NCI-H69 (cell line): ENCODE measurements around the gene CCND1.

Experiments used
- DNase-seq: peaks from one replicate; lab custom pipeline; 2025; lab: John Stamatoyannopoulos, UW

CCND1 gene

DNA sequence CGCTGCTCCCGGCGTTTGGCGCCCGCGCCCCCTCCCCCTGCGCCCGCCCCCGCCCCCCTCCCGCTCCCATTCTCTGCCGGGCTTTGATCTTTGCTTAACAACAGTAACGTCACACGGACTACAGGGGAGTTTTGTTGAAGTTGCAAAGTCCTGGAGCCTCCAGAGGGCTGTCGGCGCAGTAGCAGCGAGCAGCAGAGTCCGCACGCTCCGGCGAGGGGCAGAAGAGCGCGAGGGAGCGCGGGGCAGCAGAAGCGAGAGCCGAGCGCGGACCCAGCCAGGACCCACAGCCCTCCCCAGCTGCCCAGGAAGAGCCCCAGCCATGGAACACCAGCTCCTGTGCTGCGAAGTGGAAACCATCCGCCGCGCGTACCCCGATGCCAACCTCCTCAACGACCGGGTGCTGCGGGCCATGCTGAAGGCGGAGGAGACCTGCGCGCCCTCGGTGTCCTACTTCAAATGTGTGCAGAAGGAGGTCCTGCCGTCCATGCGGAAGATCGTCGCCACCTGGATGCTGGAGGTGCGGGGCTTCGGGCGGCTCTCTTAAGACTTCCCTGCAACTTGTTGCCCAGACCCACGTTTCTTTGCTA lies at the start of gene CCND1:
TSS of gene CCND1 (plus strand) at position 162 of the 587 bp plus-strand sequence. CDS start at position 320, 158 bp downstream.
- peak; percentile 85 for DNase-seq

DNA sequence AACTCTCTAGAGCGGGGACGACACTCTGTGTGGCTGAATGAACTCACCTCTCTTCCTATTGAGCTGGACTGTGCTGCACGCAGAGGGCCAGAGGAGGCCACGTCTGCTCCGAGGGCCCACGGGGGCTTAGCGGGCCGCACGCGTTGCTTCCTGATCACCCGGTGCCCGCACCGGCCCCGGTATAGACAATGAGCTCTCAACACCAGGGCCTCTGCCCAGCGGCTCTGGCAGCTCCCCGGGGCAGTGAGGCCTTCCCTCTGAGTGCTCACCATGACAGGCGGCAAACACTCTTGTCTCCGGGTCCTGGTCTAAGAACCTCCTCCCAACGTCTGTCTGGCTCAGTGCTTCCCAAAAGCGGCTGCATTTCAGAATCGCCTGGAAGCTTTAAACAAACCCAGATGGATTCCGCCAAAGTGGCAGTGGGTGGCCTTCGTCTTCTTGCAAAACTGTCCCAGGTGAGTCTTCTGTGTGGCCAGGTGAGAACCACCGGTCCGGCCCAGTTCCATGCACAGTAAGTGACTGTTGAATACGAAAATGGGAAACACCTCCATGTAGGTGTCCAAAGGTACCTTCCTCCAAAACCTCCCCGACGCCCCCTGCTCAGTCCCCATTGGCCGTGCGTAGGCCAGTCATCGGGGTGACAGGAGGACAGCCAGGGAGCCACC lies 47.8 kb upstream of the CCND1 start:
- no peak for DNase-seq

GRCh38 chr11:69593851-69594250 lies 47.1 kb upstream of the CCND1 start:
- no peak for DNase-seq

GRCh38 chr11:69594481-69594880 lies 46.5 kb upstream of the CCND1 start:
- no peak for DNase-seq

- DNase-seq, result no peak
Observed at GRCh38 chr11:69595805-69596665, 44.9 kb upstream of the CCND1 start.

DNA sequence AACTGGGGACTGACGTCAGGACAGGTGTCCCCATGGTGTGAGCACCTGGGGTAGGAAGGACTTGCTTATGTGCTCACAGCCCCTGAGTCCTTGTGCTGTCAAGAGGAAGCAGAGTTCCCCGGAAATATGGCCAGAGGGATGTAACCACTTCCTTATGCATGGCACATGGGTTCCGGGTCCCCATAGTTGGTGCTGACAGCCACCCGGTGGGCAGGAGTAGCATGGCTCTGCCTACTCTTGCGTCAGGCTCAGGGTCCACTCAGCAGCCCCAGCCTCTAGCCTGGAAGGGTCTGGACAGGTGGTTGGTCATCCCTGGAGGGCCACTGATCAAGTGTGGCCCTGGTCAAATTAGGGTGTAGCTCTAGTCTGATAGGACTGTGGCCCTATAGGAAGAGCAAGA lies 42.8 kb upstream of the CCND1 start:
- no peak for DNase-seq

GRCh38 chr11:69599502-69599901 lies 41.5 kb upstream of the CCND1 start:
- no peak for DNase-seq

GRCh38 chr11:69600001-69600400 lies 41.0 kb upstream of the CCND1 start:
- no peak for DNase-seq

DNA sequence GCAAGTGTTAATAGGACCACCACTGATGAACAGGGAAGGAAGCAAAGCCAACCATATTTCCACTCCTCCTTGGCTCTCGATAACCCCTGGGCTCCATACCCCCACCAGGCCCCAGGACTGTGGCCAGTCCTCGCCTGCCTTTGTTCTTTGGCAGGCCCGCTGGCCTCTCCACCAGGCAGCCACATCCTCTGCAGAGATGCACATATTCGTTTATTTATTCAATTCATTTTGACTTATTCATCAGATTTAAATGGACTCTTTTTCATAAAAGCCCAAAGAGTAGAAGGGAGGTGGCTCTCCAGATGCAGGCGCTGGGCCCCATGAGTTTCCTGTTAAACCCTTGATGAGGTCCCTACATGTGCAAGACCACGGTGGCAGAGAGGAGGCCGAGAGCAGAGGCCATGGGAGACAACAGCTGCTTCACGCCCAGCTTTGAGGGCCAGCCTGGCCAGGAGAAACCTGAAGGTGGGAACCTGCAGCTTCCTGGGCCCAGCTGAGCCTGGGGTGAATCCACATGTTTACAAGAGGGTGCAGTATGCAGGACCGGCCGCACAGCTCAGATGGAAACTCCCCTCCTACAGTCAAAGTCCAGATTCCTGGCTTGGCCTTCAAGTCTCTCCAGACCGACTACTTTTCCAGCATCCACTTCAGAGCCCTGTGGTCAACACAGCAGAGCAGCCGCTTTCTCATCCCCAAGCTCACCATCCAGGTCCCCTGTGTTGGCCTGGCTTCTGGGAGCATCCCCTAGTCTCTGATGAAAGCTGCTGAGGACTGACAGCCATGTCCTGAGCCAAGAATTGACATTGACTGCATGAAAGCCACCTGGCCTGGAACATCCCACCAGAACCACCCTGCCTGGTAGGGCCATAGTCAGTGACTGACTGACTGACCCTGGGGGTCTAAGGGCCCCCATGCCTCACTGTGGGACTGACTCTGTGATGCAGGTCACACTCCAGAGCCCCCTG lies 39.7 kb upstream of the CCND1 start:
- DNase-seq, result no peak

DNA sequence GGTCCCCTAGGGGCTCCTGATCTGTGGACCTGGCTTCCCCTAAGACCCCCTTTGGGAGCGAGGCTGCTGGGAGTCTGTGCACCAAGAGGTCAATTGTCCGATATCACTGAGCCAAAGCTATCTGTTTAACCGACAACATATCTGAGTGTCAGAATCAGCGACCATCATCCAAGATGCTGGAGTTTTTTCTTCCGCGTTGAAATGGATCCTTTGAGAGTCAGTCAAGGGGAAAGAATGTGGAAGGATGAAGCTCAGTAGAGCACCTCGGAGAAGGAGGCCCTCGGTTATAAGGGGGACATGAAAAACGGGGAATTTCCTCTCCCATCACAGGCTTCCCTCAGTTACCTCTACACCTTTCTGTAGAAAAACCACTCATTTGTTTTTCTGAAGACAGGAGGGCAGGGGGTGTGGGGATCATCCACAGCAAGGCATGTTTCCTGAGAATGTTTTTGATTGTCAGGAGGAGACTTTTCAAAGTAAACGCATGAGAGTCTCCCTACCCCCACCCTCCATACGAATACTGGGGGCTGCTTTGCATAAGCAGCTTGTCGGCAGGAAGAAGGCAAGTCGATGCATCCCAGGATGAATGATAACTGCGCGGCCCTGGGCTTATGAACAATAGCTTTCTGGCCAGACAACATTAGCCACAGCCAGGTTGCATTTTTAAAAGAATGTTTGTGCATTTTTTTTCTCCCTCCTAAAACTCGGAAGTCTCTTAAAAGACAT lies 37.7 kb upstream of the CCND1 start:
- no peak for DNase-seq

DNA sequence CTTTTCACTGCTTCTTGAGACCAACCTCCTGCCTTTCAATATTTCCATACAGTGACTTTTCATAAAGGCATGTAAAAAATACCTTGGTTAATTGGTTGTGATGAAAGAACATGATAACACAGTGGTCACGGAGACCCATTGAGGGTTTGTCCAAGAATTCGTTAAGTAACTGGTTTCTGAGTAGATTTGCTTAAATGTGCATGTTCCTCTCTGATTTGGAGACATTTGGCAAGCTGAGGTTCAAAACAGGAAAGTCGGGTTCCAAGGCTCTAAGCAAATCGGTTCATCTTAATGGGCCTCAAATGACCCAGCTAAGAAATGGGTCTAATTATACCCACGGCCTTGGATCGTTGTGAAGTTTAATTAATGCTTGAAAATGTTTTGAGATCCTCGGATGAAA lies 36.9 kb upstream of the CCND1 start:
- DNase-seq, result no peak

GRCh38 chr11:69605737-69606526 lies 35.0 kb upstream of the CCND1 start:
- no peak for DNase-seq

DNA sequence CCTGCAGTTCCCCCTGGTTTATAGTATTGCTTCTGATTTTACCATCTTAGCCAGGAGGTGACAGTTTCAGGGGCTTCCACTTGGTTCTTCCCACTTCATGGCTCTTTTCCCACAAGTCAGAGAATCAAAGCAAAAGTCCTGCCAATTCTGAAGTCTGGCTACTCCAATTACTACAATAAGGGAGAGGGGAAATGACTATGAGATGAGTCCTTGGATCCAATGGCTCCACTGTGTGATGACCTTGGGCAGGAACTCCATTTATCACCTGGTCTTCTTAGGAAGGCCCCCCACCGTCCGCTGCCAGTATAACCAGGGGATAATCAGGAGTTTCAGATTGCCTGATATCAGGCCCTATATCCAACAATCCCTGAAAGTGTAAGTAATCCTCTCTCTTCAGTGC lies 31.6 kb upstream of the CCND1 start:
- no peak for DNase-seq

DNA sequence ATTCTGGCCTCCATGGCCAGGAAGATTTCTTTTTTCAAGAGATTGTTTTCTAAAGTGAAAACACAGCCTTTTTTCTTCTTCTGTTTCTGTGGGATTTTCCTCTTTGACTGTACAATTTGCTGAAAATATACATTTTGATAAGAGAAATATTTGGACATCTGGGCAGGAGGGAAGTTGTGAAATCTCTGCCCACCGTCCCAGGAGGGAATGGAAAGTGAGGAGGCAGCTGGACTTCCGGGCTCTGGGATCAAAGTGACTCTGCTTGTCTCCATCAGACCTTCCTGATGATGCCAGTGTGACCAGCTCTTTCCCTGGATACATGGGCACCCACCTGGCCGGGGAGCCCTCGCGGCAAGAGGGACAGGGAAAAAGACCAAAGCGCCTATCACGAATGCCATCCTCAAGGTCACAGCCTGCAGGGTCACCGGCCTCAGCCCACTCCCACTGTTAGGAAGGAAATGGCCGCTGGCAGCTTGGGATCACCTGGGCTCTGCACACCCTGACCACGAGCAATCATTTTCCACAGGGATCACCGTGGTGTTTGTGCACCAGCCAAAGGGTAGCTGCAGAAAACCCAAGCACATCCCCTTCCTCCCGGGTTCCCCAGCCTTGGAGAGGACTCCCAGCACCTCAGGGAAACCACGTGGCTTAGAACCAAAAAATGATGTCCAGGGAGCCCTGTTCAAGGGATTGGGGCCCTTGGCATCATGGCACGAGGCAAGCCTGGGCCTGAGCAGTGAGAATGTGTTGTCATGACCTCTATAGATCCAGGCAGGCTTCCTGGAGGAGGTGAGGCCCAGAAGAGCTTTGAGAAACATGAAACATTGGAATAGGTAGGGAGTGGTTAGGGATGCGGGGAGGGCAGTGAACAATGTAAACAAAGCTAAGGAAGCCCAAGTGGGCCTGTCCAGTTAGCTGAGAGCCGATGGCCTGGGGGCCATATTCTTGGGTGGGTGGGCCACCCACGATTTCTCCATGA lies 29.1 kb upstream of the CCND1 start:
- no peak for DNase-seq

DNA sequence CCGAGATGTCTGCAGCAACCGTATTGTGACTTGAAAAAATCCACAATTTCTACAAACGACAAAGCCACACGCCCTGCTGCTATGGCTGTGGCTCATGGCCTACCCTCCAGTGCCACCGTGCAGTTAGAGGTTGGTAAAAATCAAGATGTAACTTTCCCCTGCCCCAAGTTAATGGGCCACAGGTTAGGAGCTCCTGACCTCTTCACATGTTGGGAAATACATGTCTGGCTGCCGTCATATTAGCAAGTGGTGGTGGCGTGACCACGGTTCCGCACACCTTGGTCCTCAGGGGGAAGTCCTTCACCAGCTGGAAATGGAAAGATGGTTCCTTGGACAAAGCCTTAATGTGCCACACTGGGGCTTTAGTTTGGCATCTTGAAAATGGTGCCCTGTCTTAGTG lies 27.4 kb upstream of the CCND1 start:
- no peak for DNase-seq

DNA sequence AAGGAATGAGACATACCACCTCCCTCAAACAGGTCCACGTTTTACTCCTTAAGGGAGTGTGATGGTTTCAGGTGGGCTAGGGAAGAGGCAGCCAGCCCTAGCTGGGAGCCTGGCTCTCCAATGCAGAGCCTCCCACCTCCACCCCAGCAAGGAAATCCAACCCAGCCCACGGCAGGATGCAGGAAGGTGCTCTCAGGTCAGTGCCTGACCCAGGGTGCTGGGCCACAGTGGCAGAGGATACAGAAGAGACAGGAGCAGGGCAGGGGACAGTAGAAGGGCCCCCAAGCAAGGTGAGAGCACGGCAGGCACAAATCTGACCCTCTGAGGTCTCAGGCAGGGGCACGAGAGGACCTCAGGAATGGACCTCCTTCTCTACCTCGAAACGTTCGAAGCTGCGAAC lies 26.9 kb upstream of the CCND1 start:
- DNase-seq, result no peak

DNA sequence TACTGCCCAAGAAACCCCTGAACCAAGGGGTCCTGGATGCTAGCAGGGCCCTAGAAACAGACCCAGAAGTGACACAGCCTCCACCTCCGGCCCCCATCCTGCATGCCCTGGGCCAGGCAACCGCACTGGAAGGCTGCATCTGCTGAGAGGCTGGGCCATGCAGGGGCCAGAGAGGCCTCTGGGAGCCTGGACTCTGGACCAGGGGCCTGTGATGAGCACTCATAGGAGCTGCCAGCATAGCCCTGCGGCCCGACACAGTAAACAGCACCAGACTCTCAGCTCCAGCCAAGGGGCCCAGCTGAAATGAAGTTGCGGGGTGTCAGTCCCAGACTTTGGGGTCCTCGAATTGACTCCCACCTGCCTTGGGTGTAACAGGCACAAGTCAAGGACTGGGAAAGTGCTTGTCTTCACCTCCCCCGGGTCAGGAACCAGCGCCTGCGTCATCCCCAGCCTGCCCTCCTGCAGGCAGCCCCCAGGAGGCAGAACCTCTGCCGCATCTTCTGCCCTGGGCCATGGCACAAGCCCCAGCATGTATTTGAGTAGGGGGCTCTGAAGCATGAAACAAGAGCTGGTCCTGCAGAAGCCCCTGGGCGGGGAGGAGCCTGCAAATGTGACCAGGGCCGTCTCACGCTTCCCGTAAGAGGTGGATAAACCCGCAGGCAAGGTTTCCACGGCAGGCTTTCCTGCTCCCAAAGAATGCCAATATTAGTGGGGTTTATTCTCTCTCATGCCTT lies 25.2 kb upstream of the CCND1 start:
- DNase-seq, result no peak

DNA sequence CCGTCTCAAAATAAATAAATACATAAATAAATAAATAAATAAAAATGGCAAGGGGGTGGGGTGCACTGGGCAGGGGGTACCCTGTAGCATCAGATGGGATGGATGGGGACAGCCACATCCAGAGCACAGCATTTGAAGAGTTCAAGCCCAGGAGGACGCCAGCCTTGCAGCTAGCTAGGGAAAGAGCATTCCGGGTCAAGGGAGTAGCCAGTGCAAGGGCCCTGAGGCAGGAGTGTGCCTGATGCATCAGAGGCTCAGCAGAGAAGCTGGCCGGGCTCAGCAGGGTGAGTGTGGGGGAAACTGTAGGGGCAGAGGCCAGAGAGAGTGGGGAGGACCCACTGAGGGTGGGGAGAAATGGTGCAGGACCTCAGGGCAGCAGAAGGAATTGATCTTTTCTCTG lies 23.7 kb upstream of the CCND1 start:
- DNase-seq, result no peak

DNA sequence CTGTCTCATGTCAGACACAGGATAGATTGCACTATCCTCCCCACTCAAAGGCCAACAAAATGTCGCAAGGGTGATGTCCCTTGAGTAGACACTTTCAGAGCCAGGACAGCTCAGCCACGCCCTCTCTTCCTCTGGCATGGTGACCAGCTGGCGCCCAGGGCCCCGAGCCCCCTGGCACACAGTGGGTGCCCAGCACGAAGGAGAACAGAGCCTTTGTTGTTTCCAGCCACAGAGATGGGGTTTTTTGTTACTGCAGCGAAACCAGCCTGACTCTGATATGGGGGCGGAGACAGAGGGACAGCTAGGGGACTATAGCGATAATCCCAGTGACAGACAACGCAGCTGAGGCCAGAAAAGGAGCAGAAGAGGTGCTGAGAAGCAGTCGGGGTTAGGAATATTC lies 23.3 kb upstream of the CCND1 start:
- no peak for DNase-seq
